AG09309 (cell line): ENCODE results near the gene MFSD11.
"Not testable (repeated sequence)": the region's sequence is repeated elsewhere in the genome, so short reads cannot be mapped to it uniquely, and the experiment has no call there.

Source experiments
- DNase-seq: peaks from one replicate; pipeline ENCODE4 v3.0.0-alpha.2; 2010; ENCODE audit warnings: low read depth
- H3K4me3 ChIP-seq: 2 replicates; pipeline ENCODE4 v1.5.1; 2011; ENCODE audit warnings: mild to moderate bottlenecking, low read depth, low read length, moderate library complexity; ENCODE audit not compliant: control insufficient read depth
- TF ChIP-seq, protein P1 (sequence below): IDR thresholded peaks from 2 replicates; pipeline ENCODE4 v1.5.1; 2011; ENCODE audit warnings: mild to moderate bottlenecking, low read depth, low read length, inconsistent platforms; ENCODE audit not compliant: insufficient read depth, control insufficient read depth; ENCODE audit errors: missing control alignments

Gene MFSD11

GRCh38 chr17:76709077-76709950 lies 28.6 kb upstream of the MFSD11 start:
- H3K4me3 ChIP-seq, result peak overlapping the region; percentile 84
- TF ChIP-seq, protein P1, sequence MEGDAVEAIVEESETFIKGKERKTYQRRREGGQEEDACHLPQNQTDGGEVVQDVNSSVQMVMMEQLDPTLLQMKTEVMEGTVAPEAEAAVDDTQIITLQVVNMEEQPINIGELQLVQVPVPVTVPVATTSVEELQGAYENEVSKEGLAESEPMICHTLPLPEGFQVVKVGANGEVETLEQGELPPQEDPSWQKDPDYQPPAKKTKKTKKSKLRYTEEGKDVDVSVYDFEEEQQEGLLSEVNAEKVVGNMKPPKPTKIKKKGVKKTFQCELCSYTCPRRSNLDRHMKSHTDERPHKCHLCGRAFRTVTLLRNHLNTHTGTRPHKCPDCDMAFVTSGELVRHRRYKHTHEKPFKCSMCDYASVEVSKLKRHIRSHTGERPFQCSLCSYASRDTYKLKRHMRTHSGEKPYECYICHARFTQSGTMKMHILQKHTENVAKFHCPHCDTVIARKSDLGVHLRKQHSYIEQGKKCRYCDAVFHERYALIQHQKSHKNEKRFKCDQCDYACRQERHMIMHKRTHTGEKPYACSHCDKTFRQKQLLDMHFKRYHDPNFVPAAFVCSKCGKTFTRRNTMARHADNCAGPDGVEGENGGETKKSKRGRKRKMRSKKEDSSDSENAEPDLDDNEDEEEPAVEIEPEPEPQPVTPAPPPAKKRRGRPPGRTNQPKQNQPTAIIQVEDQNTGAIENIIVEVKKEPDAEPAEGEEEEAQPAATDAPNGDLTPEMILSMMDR, result no peak
- DNase-seq, result peak; percentile 96

GRCh38 chr17:76709951-76710862 lies 27.7 kb upstream of the MFSD11 start:
- H3K4me3 ChIP-seq, result peak overlapping the region; percentile 84
- not testable (repeated sequence) for DNase-seq

DNA sequence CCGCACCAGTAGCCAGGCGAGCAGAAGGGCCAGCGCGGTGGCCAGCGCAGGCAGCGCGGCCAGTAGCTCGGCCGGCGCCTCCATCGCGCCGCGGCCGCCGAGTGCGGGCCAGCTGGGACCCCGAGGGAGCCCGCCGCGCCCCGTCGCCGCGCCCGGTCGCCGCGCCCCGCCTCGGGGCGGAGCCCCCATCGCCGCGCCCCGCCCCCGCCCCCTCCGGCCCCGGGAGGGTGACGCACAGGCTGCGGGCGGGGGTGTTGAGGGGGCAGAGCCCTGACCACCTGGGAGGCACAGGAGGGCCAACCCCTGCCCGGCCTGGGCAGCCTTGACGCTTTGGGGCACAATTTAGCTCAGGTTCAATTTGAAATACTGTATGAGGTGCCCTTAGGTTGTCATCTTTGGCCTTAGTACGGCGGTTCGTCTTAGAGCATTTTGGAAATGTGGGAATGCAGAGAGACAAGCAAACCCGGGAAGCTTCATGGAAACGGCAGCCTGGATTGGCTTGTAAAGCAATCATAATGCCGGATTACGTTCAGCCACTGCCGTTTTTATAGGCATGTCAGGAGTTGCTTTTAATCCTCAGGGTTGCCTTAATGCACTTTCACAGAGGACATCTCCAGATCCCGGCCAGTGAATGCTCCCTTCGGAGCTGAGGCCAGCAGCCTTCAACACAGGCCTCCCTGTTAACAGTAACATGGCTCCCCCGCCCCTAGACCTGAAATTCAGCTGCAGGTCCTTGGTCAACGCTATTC lies 26.9 kb upstream of the MFSD11 start, which contains the start of gene MXRA7:
MXRA7 (minus strand) TSS at position 103 of the 749 bp plus-strand sequence; CDS start at position 84, 19 bp downstream.
- TF ChIP-seq, protein P1, result no peak
- no peak for DNase-seq
- peak within 1 kb of the TSS; percentile 84 for H3K4me3 ChIP-seq

GRCh38 chr17:76712321-76712720 lies 25.6 kb upstream of the MFSD11 start:
- H3K4me3 ChIP-seq, result not testable (repeated sequence)

DNA sequence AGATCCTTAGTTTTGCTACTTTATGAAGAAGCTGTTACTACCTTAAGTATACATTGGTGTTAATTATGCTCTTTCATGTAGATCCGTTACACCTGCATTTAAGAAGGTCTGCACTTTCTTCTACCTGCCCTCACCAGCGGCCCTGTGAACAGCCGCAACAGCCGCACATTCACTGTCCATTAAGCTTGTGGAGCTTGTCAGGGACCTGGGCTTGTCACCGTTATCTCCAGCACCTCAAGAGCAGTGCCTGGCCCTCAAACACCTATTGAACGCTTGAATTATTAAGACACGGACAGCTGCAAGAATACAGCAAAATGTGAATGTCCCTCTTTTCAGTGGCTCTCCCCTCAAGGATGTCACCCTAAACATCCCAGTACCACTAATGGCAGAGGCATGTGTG lies 24.2 kb upstream of the MFSD11 start:
- no peak overlapping the region for H3K4me3 ChIP-seq
- TF ChIP-seq, protein P1, result no peak

More at GRCh38 chr17:76712321-76712720, 25.6 kb upstream of the MFSD11 start:
- DNase-seq, result not testable (repeated sequence)

GRCh38 chr17:76714336-76714735 lies 23.6 kb upstream of the MFSD11 start:
- no peak overlapping the region for H3K4me3 ChIP-seq
- TF ChIP-seq, protein P1, result no peak
- no peak for DNase-seq

More for the DNA sequence above, 24.2 kb upstream of the MFSD11 start:
- DNase-seq, result no peak

GRCh38 chr17:76714822-76715495 lies 23.0 kb upstream of the MFSD11 start:
- DNase-seq, result no peak
- no peak overlapping the region for H3K4me3 ChIP-seq
- TF ChIP-seq, protein P1, result peak; percentile 77
